Activated CD8-positive, alpha-beta memory T cell treated with anti-CD3 and anti-CD28 coated beads, Interleukin-2, amount 10 ng/mL, durations not matched to agents 7 days and 5 days (primary cell): ENCODE measurements around the gene DOK7. TPM values are rescaled to one million over a fixed set of nuclear protein-coding genes. Genes with fewer than 3 reads are reported as not detected.

ENCODE experiments used
- ATAC-seq: fragments of 150-1000 bp; cut with Tn5 transposase; one replicate; pipeline ENCODE4 v1.10.0; 2021; ENCODE audit warnings: moderate library complexity
- CTCF ChIA-PET: fragments of 350-600 bp; sonication (Branson Sonifier 250); formaldehyde crosslinking; loops from one replicate; lab custom pipeline; 2021; ENCODE audit warnings: antibody characterized with exemption; lab: Charles Lee
- DNase-seq: peaks from one replicate; pipeline ENCODE4 v3.0.0-alpha.2; 2020
- H3K27ac Mint-ChIP-seq: one replicate; pipeline ENCODE4 v1.8.0; 2021; ENCODE audit warnings: mild to moderate bottlenecking, mixed read lengths
- H3K27me3 Mint-ChIP-seq: one replicate; pipeline ENCODE4 v1.8.0; 2021; ENCODE audit warnings: mixed read lengths
- H3K36me3 Mint-ChIP-seq: one replicate; pipeline ENCODE4 v1.8.0; 2021; ENCODE audit warnings: mild to moderate bottlenecking, mixed read lengths
- H3K4me1 Mint-ChIP-seq: one replicate; pipeline ENCODE4 v1.8.0; 2021; ENCODE audit warnings: mixed read lengths
- H3K4me3 Mint-ChIP-seq: one replicate; pipeline ENCODE4 v1.8.0; 2021; ENCODE audit warnings: mild to moderate bottlenecking, moderate library complexity, mixed read lengths
- H3K9me3 Mint-ChIP-seq: one replicate; pipeline ENCODE4 v1.8.0; 2022; ENCODE audit warnings: low read depth, mixed read lengths
- total RNA-seq, 2 experiments: library from RNA; stranded (reverse); gene quantifications; one replicate each; pipeline ENCODE4 v1.2.3, GENCODE V29; 2021

DOK7 gene, protein sequence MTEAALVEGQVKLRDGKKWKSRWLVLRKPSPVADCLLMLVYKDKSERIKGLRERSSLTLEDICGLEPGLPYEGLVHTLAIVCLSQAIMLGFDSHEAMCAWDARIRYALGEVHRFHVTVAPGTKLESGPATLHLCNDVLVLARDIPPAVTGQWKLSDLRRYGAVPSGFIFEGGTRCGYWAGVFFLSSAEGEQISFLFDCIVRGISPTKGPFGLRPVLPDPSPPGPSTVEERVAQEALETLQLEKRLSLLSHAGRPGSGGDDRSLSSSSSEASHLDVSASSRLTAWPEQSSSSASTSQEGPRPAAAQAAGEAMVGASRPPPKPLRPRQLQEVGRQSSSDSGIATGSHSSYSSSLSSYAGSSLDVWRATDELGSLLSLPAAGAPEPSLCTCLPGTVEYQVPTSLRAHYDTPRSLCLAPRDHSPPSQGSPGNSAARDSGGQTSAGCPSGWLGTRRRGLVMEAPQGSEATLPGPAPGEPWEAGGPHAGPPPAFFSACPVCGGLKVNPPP
- not detected for total RNA-seq

DNA sequence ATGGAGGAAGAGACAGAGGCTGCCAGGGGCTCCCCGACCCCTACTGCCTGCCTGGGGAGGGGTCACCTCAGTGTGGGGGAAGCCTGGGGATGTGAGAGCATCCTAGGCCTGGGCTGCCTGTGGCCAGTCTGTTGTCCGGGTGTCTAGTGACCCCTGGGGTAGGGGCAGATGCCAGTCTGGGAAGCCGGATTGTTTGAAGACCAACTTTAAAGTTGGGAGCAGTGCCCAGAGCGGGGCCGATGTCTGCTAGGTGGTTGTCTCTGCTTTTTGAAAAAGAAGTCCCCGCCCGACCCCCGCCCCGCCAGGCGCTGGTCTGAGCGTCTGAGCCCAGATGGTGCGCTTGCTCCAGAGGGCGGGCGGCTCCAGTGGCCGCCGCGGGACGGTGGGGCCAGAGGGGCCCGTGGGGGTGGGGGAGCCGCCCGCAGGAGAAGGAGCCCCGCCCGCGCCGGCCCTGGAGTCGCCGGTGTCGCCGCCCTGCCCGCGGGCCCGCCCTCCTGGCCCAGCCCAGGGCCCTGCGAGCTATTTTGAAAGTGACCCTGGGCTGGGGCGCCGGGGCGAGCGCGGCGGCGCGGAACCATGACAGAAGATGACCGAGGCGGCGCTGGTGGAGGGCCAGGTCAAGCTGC lies at the start of gene DOK7:
Gene DOK7, plus strand, starts transcription at position 517 of the 626 bp plus-strand sequence. Its CDS starts 70 bp downstream, at position 587.
- no peak for ATAC-seq
- Mint-ChIP-seq H3K4me1 (no peaks in the 10 kb centered on the region), H3K36me3 (no peaks in the 10 kb centered on the region), H3K9me3 (no peaks in the 10 kb centered on the region), H3K4me3 (no peak within 1 kb of the TSS), H3K27ac (no peak within 1 kb of the TSS), H3K27me3 (peaks cover 15% of the 10 kb centered on the region)
- CTCF ChIA-PET: interaction anchor here (1.0 kb wide), 1 partner anchor 343 kb away, joined by 3 read pairs; no protein-coding TSS in a partner anchor
- no peak for DNase-seq

- Mint-ChIP-seq H3K9me3 (no peaks in the 10 kb centered on the region), H3K27ac (no peak overlapping the region), H3K36me3 (no peaks in the 10 kb centered on the region), H3K4me1 (no peaks in the 10 kb centered on the region), H3K4me3 (no peak overlapping the region), H3K27me3 (no peaks in the 10 kb centered on the region)
- CTCF ChIA-PET: no interaction called here
- DNase-seq (no peak), ATAC-seq (no peak)
Observed at GRCh38 chr4:3413675-3414420, 49.3 kb upstream of the DOK7 start.

GRCh38 chr4:3414421-3415279 lies 48.5 kb upstream of the DOK7 start:
- H3K9me3 Mint-ChIP-seq: no peaks in the 10 kb centered on the region
- H3K36me3 Mint-ChIP-seq: no peaks in the 10 kb centered on the region
- H3K4me3 Mint-ChIP-seq: no peak overlapping the region
- H3K27me3 Mint-ChIP-seq: no peaks in the 10 kb centered on the region
- ATAC-seq: no peak
- CTCF ChIA-PET: no interaction called here
- no peak overlapping the region for H3K27ac Mint-ChIP-seq
- no peak for DNase-seq
- H3K4me1 Mint-ChIP-seq: no peaks in the 10 kb centered on the region

DNA sequence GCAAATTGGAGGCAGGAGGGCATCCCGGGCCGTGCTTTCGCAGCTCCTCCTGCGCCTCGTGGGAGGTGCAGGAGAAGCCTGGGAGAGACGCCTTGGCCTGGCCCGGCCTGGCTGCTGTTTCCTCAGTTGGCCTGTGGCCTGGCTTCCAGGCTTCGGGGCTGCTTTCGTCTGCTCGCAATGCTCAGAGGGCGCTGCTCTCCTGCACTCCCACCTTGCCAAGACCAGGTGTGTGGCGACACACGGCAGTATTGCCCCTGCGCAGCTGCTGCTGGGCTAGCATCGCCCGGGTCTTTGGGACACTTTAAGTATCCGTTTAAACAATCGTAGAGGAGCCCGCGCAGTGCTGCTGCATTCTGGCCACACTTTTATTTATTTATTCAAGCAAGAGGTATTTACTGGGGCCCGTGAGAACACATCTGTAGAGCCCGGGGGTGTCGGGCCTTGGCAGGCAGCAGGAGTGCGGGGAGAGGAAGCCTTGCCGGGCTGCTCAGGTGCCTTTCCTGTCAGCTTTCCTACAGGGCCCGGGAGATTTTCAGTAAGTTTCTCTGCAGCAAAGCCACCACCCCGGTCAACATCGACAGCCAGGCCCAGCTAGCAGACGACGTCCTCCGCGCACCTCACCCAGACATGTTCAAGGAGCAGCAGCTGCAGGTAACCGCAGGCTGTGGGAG lies 47.5 kb upstream of the DOK7 start:
- DNase-seq (no peak), ATAC-seq (no peak)
- no peak overlapping the region for H3K4me3 Mint-ChIP-seq
- H3K27ac Mint-ChIP-seq: no peak overlapping the region
- no peaks in the 10 kb centered on the region for H3K27me3 Mint-ChIP-seq
- CTCF ChIA-PET: no interaction called here
- H3K36me3 Mint-ChIP-seq: no peaks in the 10 kb centered on the region
- no peaks in the 10 kb centered on the region for H3K4me1 Mint-ChIP-seq
- no peaks in the 10 kb centered on the region for H3K9me3 Mint-ChIP-seq

DNA sequence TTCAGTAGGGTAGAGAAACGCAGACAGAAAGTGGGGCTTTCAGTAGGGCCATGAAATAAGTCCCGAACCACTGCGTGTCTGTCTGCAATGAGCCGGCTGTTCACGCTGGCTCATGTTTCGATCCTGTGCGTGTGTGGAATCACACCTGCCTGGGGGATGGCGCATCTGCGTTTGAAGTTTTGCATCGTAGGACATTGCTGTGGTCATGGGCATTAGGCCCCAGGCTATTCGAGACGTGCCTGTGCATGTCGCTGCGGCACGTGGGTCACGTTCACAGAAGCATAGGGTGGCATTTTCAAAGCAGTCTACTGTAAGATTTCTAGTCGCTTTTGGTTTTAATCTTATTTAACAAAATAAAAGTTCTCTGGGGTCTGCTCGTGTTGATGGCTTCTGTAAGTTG lies 46.8 kb upstream of the DOK7 start:
- H3K4me3 Mint-ChIP-seq: no peak overlapping the region
- H3K27me3 Mint-ChIP-seq: no peaks in the 10 kb centered on the region
- H3K4me1 Mint-ChIP-seq: no peaks in the 10 kb centered on the region
- ATAC-seq (no peak), DNase-seq (no peak)
- no peaks in the 10 kb centered on the region for H3K9me3 Mint-ChIP-seq
- CTCF ChIA-PET: no interaction called here
- no peak overlapping the region for H3K27ac Mint-ChIP-seq
- H3K36me3 Mint-ChIP-seq: no peaks in the 10 kb centered on the region

DNA sequence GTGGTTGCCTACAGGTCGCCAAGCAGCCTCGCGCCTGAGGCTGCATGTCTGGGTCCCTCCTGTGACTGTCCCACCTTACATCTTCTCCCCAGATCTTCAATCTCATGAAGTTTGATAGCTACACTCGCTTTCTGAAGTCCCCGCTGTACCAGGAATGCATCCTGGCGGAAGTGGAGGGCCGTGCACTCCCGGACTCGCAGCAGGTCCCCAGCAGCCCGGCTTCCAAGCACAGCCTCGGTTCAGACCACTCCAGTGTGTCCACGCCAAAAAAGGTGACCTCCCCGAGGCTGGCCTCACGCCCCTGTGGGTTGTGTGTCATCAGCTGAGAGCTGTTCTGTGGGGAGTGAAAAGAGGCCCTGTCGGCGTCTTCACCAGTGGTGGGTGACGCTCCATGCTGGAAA lies 46.3 kb upstream of the DOK7 start:
- CTCF ChIA-PET: no interaction called here
- no peaks in the 10 kb centered on the region for H3K9me3 Mint-ChIP-seq

DNA sequence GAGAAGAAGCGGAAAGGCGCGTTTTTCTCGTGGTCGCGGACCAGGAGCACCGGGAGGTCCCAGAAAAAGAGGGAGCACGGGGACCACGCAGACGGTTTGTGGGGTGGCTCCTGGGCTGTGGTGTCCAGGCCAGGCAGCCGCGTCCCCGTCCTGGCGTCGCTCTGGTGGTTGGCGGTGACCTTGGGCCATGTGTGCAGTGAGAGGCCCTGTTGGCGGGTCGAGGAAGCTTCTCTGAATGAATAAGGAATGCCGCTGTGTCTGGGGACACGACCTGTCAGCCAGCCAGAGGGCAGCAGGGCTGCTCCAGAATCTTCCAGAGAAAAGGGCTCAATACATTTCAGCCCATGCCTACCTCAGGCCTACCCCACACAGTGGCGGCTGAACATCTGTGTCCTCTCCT lies 45.7 kb upstream of the DOK7 start:
- no peaks in the 10 kb centered on the region for H3K27me3 Mint-ChIP-seq
- CTCF ChIA-PET: no interaction called here
- H3K36me3 Mint-ChIP-seq: no peaks in the 10 kb centered on the region
- H3K4me3 Mint-ChIP-seq: no peak overlapping the region
- DNase-seq (no peak), ATAC-seq (no peak)
- H3K9me3 Mint-ChIP-seq: no peaks in the 10 kb centered on the region
- H3K27ac Mint-ChIP-seq: no peak overlapping the region
- no peaks in the 10 kb centered on the region for H3K4me1 Mint-ChIP-seq

More for the DNA sequence above, 46.3 kb upstream of the DOK7 start:
- Mint-ChIP-seq H3K36me3 (no peaks in the 10 kb centered on the region), H3K4me3 (no peak overlapping the region), H3K27ac (no peak overlapping the region), H3K4me1 (no peaks in the 10 kb centered on the region), H3K27me3 (no peaks in the 10 kb centered on the region)
- ATAC-seq (no peak), DNase-seq (no peak)

DNA sequence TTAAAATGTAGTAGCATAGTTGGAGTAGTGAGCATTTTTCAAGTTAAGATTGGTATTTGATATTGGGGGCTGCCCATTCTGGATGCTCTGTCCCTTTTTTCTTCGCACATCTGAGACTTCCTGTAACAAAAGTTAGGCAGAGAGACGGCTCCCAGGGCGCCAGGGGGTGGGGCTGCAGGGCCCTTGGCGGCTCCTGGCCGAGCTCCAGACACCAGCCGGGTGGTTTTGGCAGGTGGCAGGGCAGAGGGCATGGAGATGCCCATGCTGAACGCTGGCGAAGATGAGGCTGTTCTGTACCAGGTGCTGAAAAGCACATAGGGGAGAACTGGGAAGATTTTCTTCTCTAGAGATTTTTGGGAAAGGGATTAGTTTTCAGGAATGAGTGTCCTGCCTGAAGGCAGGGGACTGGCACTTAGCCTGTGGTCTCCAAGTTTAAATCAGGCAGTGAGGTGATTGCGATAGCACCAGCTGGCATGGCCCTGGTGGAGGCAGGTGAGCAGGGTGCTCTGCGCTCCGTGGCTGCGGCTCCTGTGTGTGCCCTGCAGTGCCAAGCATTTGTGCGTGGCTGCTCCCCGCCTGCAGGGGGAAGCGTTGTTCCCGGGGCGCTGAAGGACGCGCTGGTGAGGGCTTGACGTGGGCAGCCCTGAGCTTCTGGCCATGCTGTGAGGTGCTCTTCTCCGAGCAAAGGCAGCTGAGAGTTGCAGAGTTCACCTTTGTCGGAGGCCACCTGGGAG lies 44.9 kb upstream of the DOK7 start:
- Mint-ChIP-seq H3K36me3 (no peaks in the 10 kb centered on the region), H3K4me3 (no peak overlapping the region), H3K27ac (no peak overlapping the region), H3K4me1 (no peaks in the 10 kb centered on the region), H3K27me3 (no peaks in the 10 kb centered on the region), H3K9me3 (no peaks in the 10 kb centered on the region)
- DNase-seq: no peak
- no peak for ATAC-seq
- CTCF ChIA-PET: no interaction called here

GRCh38 chr4:3419836-3420605 lies 43.1 kb upstream of the DOK7 start:
- H3K36me3 Mint-ChIP-seq: no peaks in the 10 kb centered on the region
- ATAC-seq: no peak
- H3K9me3 Mint-ChIP-seq: no peaks in the 10 kb centered on the region
- CTCF ChIA-PET: interaction anchor here (0.9 to 1.2 kb wide), 3 partner anchors 15 to 298 kb away, joined by 3 to 4 read pairs (median 4); no protein-coding TSS in a partner anchor
- no peak overlapping the region for H3K27ac Mint-ChIP-seq
- no peaks in the 10 kb centered on the region for H3K27me3 Mint-ChIP-seq
- H3K4me3 Mint-ChIP-seq: no peak overlapping the region
- no peak for DNase-seq
- no peaks in the 10 kb centered on the region for H3K4me1 Mint-ChIP-seq

DNA sequence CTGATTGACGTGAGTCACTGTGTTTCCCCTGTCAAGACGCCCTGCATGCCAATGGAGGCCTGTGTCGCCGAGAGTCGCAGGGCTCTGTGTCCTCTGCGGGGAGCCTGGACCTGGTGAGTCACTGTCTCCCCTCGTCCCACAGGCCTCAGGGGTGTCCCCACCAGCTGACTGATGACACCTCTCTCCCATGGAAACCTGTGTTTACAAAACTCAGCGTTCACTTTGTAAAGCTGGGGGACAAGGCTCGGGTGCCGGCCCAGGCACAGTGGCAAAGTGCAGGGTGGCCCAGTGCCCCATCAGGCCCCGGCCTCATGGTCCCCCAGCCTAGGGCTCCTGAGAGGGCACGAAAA lies 42.5 kb upstream of the DOK7 start:
- DNase-seq: no peak
- H3K27ac Mint-ChIP-seq: no peak overlapping the region
- H3K27me3 Mint-ChIP-seq: no peaks in the 10 kb centered on the region
- no peak overlapping the region for H3K4me3 Mint-ChIP-seq
- CTCF ChIA-PET: interaction anchor here (1.2 kb wide), 1 partner anchor 298 kb away, joined by 3 read pairs; no protein-coding TSS in a partner anchor
- H3K4me1 Mint-ChIP-seq: no peaks in the 10 kb centered on the region
- ATAC-seq: no peak
- no peaks in the 10 kb centered on the region for H3K9me3 Mint-ChIP-seq
- no peaks in the 10 kb centered on the region for H3K36me3 Mint-ChIP-seq

- ATAC-seq: no peak
- no peak overlapping the region for H3K4me3 Mint-ChIP-seq
- no peak overlapping the region for H3K27ac Mint-ChIP-seq
- no peaks in the 10 kb centered on the region for H3K9me3 Mint-ChIP-seq
- no peak for DNase-seq
- H3K36me3 Mint-ChIP-seq: no peaks in the 10 kb centered on the region
- CTCF ChIA-PET: interaction anchor here (1.2 kb wide), 1 partner anchor 299 kb away, joined by 3 read pairs; no protein-coding TSS in a partner anchor
- no peaks in the 10 kb centered on the region for H3K27me3 Mint-ChIP-seq
- no peaks in the 10 kb centered on the region for H3K4me1 Mint-ChIP-seq
Observed at GRCh38 chr4:3420956-3421355, 42.1 kb upstream of the DOK7 start.
